ENCODE measurements around the gene ZFX. TPM values are rescaled to one million over a fixed set of nuclear protein-coding genes. Genes with fewer than 3 reads are reported as not detected.

Gene ZFX
- total RNA-seq, 4 donors from 2014 or later = 42.9 to 63.3 (median 57.3) TPM

GRCh38 chrX:24203072-24203808, 53.7 kb downstream of the ZFX start:
- Histone ChIP-seq H3K4me1 (peaks cover 35 to 53% of the 10 kb centered on the region in 2 donors), H3K4me3 (no peak overlapping the region), H3K27me3 (no peaks in the 10 kb centered on the region), H3K27ac (peak overlapping the region; percentile 19 to 70 (median 30)), H3K36me3 (peaks cover 0 to 14% of the 10 kb centered on the region in 2 donors), H3K9me3 (no peaks in the 10 kb centered on the region)
- DNase-seq (peak; percentile 2 to 27), ATAC-seq (peak; percentile 54 to 83)
- intact Hi-C loops (cut with DNase I; ENCODE audit: low total_unique reads) (no loop called here), in situ Hi-C loops (cut with MboI; ENCODE audit: low sequenced_read_pairs in 4 of 4) (no loop called here)
- no peak for TF ChIP-seq POLR2A (IDR thresholded peaks at IDR 0.05)
- no peak for TF ChIP-seq CTCF (IDR thresholded peaks at IDR 0.05 in 4 of 5, conservative IDR thresholded peaks at IDR 0.05 in 1 of 5)

DNA sequence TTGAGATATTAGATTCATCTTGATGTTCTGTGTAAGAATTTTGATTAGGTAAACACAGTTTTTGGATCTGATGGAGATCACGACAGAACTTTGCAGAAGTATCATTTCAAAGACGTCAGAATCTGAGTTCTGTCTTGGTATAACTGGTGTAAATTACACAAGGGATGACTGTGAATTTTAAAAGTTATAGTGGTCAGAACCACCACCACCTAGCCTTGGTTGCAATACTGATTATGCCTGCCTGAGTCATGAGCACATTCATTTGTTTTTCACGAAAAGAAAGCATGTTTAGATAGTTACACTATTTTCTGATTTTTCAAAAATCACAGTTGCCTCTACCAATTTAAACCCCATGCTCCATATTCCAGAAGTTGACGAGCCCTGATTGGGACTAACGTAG, 54.8 kb downstream of the ZFX start:
- in situ Hi-C loops (cut with MboI; ENCODE audit: low sequenced_read_pairs in 4 of 4) (no loop called here), intact Hi-C loops (cut with DNase I; ENCODE audit: low total_unique reads) (no loop called here)
- TF ChIP-seq POLR2A (IDR thresholded peaks at IDR 0.05) (no peak), CTCF (IDR thresholded peaks at IDR 0.05 in 4 of 5, conservative IDR thresholded peaks at IDR 0.05 in 1 of 5) (no peak)
- ATAC-seq = no peak
- Histone ChIP-seq H3K27ac (peak overlapping the region in 2 of 4 donors; percentile 33 to 70), H3K27me3 (no peaks in the 10 kb centered on the region), H3K4me3 (no peak overlapping the region), H3K4me1 (peaks cover 35 to 53% of the 10 kb centered on the region in 2 donors), H3K9me3 (no peaks in the 10 kb centered on the region), H3K36me3 (peaks cover 0 to 25% of the 10 kb centered on the region in 2 donors)
- DNase-seq = no peak

- Histone ChIP-seq H3K9me3 (no peaks in the 10 kb centered on the region), H3K27me3 (no peaks in the 10 kb centered on the region), H3K4me1 (peaks cover 35 to 51% of the 10 kb centered on the region in 2 donors), H3K4me3 (no peak overlapping the region), H3K27ac (peak overlapping the region in 2 of 4 donors; percentile 33 to 70), H3K36me3 (peaks cover 0 to 31% of the 10 kb centered on the region in 2 donors)
- DNase-seq = no peak
- in situ Hi-C loops (cut with MboI; ENCODE audit: low sequenced_read_pairs in 4 of 4) (no loop called here), intact Hi-C loops (cut with DNase I; ENCODE audit: low total_unique reads) (no loop called here)
- ATAC-seq = no peak
- TF ChIP-seq POLR2A (IDR thresholded peaks at IDR 0.05) (no peak), CTCF (IDR thresholded peaks at IDR 0.05 in 4 of 5, conservative IDR thresholded peaks at IDR 0.05 in 1 of 5) (no peak)
These were observed 55.4 kb downstream of the ZFX start for GRCh38 chrX:24204958-24205357.

DNA sequence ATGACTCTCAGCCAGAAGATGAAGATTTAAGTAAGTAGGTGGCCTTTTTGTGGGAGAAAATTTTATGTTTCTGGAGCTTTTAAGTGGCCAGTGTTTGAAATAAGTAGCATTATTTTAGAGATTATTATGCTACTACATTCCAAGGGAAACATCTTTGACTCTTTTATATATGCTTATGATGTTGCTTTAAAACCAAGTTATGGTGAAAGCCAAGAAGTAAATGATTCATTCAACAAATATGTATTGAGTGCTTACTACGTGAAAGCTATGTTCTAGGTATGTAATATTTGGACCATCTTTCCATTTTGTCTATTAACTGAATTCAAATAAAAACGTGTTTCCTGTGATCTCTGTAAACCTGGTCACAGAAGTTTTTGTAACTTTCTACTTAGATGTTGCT, 58.3 kb downstream of the ZFX start:
- ATAC-seq (no peak), DNase-seq (no peak)
- no peak overlapping the region for H3K4me3 ChIP-seq
- peaks cover 19 to 24% of the 10 kb centered on the region in 2 donors for H3K4me1 ChIP-seq
- TF ChIP-seq CTCF (IDR thresholded peaks at IDR 0.05 in 4 of 5, conservative IDR thresholded peaks at IDR 0.05 in 1 of 5) (no peak), POLR2A (IDR thresholded peaks at IDR 0.05) (no peak)
- intact Hi-C loops (cut with DNase I; ENCODE audit: low total_unique reads) = no loop called here
- H3K9me3 ChIP-seq = no peaks in the 10 kb centered on the region
- H3K27ac ChIP-seq = no peak overlapping the region
- no peaks in the 10 kb centered on the region for H3K27me3 ChIP-seq
- peaks cover 0 to 59% of the 10 kb centered on the region in 2 donors for H3K36me3 ChIP-seq
- in situ Hi-C loops (cut with MboI; ENCODE audit: low sequenced_read_pairs in 4 of 4) = no loop called here
